HCT116 (cell line): Measurements from ENCODE around the gene PANK1. TPM values are rescaled to one million over a fixed set of nuclear protein-coding genes. Genes with fewer than 3 reads are reported as not detected.

Experiments used
- ATAC-seq: fragments of 200-7000 bp; cut with Tn5 transposase; 2 replicates; pipeline ENCODE4 v1.9.1; 2020; ENCODE audit warnings: mild to moderate bottlenecking, moderate library complexity
- BruUV-seq: library from RNA; stranded (reverse); fragments of 400-500 nt; replicated peaks from 2 replicates; lab custom pipeline; 2021; lab: Mats Ljungman, UMichigan
- CTCF ChIA-PET: fragments of 300-600 bp; sonication (Branson Sonifier 250); formaldehyde crosslinking; loops from one replicate; lab custom pipeline; 2021; ENCODE audit warnings: antibody characterized with exemption; lab: Charles Lee
- POLR2A ChIA-PET: fragments of 300-600, 350-600 bp; sonication (Branson Sonifier 250); formaldehyde crosslinking; loops from one replicate; lab custom pipeline; 2021; ENCODE audit warnings: antibody characterized with exemption; lab: Charles Lee
- RAD21 ChIA-PET, 2 experiments: fragments of 300-600 bp; sonication (Branson Sonifier 250); formaldehyde crosslinking; loops; one replicate each; lab custom pipeline; 2023; ENCODE audit warnings: low total read pairs in 2 of 2; ENCODE audit not compliant: uncharacterized antibody in 2 of 2, unreplicated experiment in 2 of 2, low non-redundant PET in 1 of 2; lab: Charles Lee
- DNase-seq: peaks from one replicate; pipeline ENCODE4 v3.0.0-alpha.2; 2010; ENCODE audit warnings: low read depth, low spot score
- H2AFZ ChIP-seq: fragments of 200-600 bp; shearing (Covaris generic), sonication (generic); 2 replicates; pipeline ENCODE4 v1.6.1; 2017; ENCODE audit warnings: low read depth, mixed run types, mixed read lengths, antibody characterized with exemption, low read length; ENCODE audit not compliant: poor library complexity, severe bottlenecking
- H3K27ac ChIP-seq: 2 replicates; pipeline ENCODE4 v1.5.1; 2012; ENCODE audit warnings: low read depth, low read length
- H3K27me3 ChIP-seq: fragments of 200-600 bp; sonication (generic); 2 replicates; pipeline ENCODE4 v1.6.1; 2016; ENCODE audit warnings: mixed run types, low read length, mixed read lengths; ENCODE audit not compliant: insufficient read depth
- H3K36me3 ChIP-seq, 2 experiments: fragments of 200-500 bp in 1 of 2; fragments of 200-600 bp in 1 of 2; sonication (Bioruptor generic) in 1 of 2; sonication (generic) in 1 of 2; 2 replicates each; pipeline versions ENCODE4 v1.5.1 to v1.6.1; 2014 to 2016; ENCODE audit warnings: low read length in 2 of 2, inconsistent platforms in 1 of 2, mixed read lengths in 1 of 2, mixed run types in 1 of 2; ENCODE audit not compliant: insufficient read depth in 2 of 2, control insufficient read depth in 1 of 2
- H3K4me1 ChIP-seq, 2 experiments: fragments of 200-600 bp in 1 of 2; sonication (generic) in 1 of 2; 2 replicates each; pipeline versions ENCODE4 v1.5.1 to v1.6.1; 2012 to 2017; ENCODE audit warnings: low read length in 2 of 2, inconsistent platforms in 1 of 2, mild to moderate bottlenecking in 1 of 2, mixed read lengths in 1 of 2, mixed run types in 1 of 2, moderate library complexity in 1 of 2; ENCODE audit not compliant: insufficient read depth in 2 of 2, control insufficient read depth in 1 of 2
- H3K4me2 ChIP-seq: fragments of 200-600 bp; sonication (generic); 2 replicates; pipeline ENCODE4 v1.6.1; 2017; ENCODE audit warnings: mixed run types, low read length, mixed read lengths
- H3K4me3 ChIP-seq, 2 experiments: fragments of 200-600 bp in 1 of 2; sonication (generic) in 1 of 2; replicated peaks in 1 of 2; 2 replicates each; pipeline ENCODE4 v1.5.1; 2011 to 2016; ENCODE audit warnings: low read length in 2 of 2, control low read depth in 1 of 2, low read depth in 1 of 2, mild to moderate bottlenecking in 1 of 2, mixed read lengths in 1 of 2, mixed run types in 1 of 2
- H3K79me2 ChIP-seq: fragments of 200-600 bp; sonication (generic); 2 replicates; pipeline ENCODE4 v1.6.1; 2017; ENCODE audit warnings: mild to moderate bottlenecking, mixed run types, low read length, moderate library complexity, mixed read lengths; ENCODE audit not compliant: insufficient read depth
- H3K9ac ChIP-seq: fragments of 200-600 bp; sonication (generic); 2 replicates; pipeline ENCODE4 v1.6.1; 2016; ENCODE audit warnings: low read length, mixed read lengths
- H3K9me2 ChIP-seq: fragments of 200-600 bp; sonication (generic), shearing (Covaris generic); 2 replicates; pipeline ENCODE4 v1.6.1; 2017; ENCODE audit warnings: mixed run types, mild to moderate bottlenecking, moderate library complexity; ENCODE audit not compliant: insufficient read depth
- H3K9me3 ChIP-seq, 2 experiments: fragments of 200-500 bp in 1 of 2; fragments of 200-600 bp in 1 of 2; sonication (Bioruptor generic) in 1 of 2; sonication (generic) in 1 of 2; 2 replicates each; pipeline ENCODE4 v1.6.1; 2014 to 2017; ENCODE audit warnings: low read length in 2 of 2, mixed read lengths in 2 of 2, inconsistent platforms in 1 of 2, low read depth in 1 of 2, mild to moderate bottlenecking in 1 of 2, mixed run types in 1 of 2, moderate library complexity in 1 of 2; ENCODE audit not compliant: control insufficient read depth in 1 of 2, insufficient read depth in 1 of 2
- H4K20me1 ChIP-seq: fragments of 200-600 bp; sonication (generic), shearing (Covaris generic); 2 replicates; pipeline ENCODE4 v1.6.1; 2017; ENCODE audit warnings: mixed run types, mild to moderate bottlenecking, moderate library complexity; ENCODE audit not compliant: insufficient read depth
- ATF3 ChIP-seq: IDR thresholded peaks from 2 replicates; pipeline ENCODE4 v1.6.1; 2012
- CBX3 ChIP-seq: IDR thresholded peaks from 2 replicates; pipeline ENCODE4 v1.6.1; 2012; ENCODE audit warnings: low read depth
- CEBPB ChIP-seq: IDR thresholded peaks from 2 replicates; pipeline ENCODE4 v1.6.1; 2012; ENCODE audit warnings: low read depth
- CTCF ChIP-seq, 3 experiments: fragments of 200-600 bp in 1 of 3; sonication (generic) in 1 of 3; IDR thresholded peaks in 2 of 3; conservative IDR thresholded peaks in 1 of 3; 2 replicates each; pipeline ENCODE4 v1.5.1; 2012 to 2017; ENCODE audit warnings: low read depth in 2 of 3, low read length in 2 of 3, antibody characterized with exemption in 1 of 3, borderline replicate concordance in 1 of 3, control low read depth in 1 of 3, mild to moderate bottlenecking in 1 of 3, mixed read lengths in 1 of 3, mixed run types in 1 of 3, moderate library complexity in 1 of 3; ENCODE audit not compliant: insufficient read depth in 1 of 3
- EGR1 ChIP-seq: IDR thresholded peaks from 2 replicates; pipeline ENCODE4 v1.6.1; 2012; ENCODE audit warnings: low read depth
- ELF1 ChIP-seq: IDR thresholded peaks from 2 replicates; pipeline ENCODE4 v1.6.1; 2012; ENCODE audit warnings: low read depth, borderline replicate concordance
- EZH2phosphoT487 ChIP-seq: fragments of 200-600 bp; IDR thresholded peaks from 2 replicates; pipeline ENCODE4 v1.6.1; 2018; ENCODE audit warnings: antibody characterized with exemption, borderline replicate concordance
- POLR2A ChIP-seq: IDR thresholded peaks from 2 replicates; pipeline ENCODE4 v1.7.0; 2011; ENCODE audit warnings: borderline replicate concordance; ENCODE audit not compliant: insufficient read depth, insufficient read length; ENCODE audit errors: extremely low read depth
- POLR2AphosphoS5 ChIP-seq: IDR thresholded peaks from 2 replicates; pipeline ENCODE4 v1.6.1; 2011; ENCODE audit warnings: mild to moderate bottlenecking, low read depth, low read length, moderate library complexity
- RAD21 ChIP-seq: IDR thresholded peaks from 2 replicates; pipeline ENCODE4 v1.6.1; 2012; ENCODE audit warnings: low read depth, mild to moderate bottlenecking
- SIN3A ChIP-seq: IDR thresholded peaks from 2 replicates; pipeline ENCODE4 v1.6.1; 2012; ENCODE audit warnings: low read depth
- SP1 ChIP-seq: IDR thresholded peaks from 2 replicates; pipeline ENCODE4 v1.6.1; 2012; ENCODE audit warnings: low read depth
- SRF ChIP-seq: IDR thresholded peaks from 2 replicates; pipeline ENCODE4 v1.6.1; 2012; ENCODE audit warnings: low read depth
- YY1 ChIP-seq: IDR thresholded peaks from 2 replicates; pipeline ENCODE4 v1.6.1; 2011; ENCODE audit warnings: low read length, low read depth, moderate library complexity, mild to moderate bottlenecking; ENCODE audit not compliant: insufficient replicate concordance; ENCODE audit errors: extremely low read depth
- ZBTB33 ChIP-seq: IDR thresholded peaks from 2 replicates; pipeline ENCODE4 v1.6.1; 2011; ENCODE audit warnings: mild to moderate bottlenecking, low read length, moderate library complexity; ENCODE audit not compliant: insufficient replicate concordance; ENCODE audit errors: extremely low read depth
- intact Hi-C: fragments of 100-400 bp; cut with micrococcal nuclease; formaldehyde crosslinking; loops from 2 replicates; pipeline ENCODE4 v1.10.0; 2022
- total RNA-seq: library from RNA; stranded (reverse); gene quantifications from one replicate; pipeline ENCODE4 v1.2.1, GENCODE V29; 2021; ENCODE audit not compliant: unreplicated experiment

PANK1 gene
- total RNA-seq, 1 experiment from 2014 or later, result 6.4 TPM

- no peaks in the 10 kb centered on the region for H4K20me1 ChIP-seq
- H2AFZ ChIP-seq, result no peak overlapping the region
- no peak overlapping the region for H3K4me2 ChIP-seq
- DNase-seq (no peak), ATAC-seq (no peak)
- no peak overlapping the region for H3K4me3 ChIP-seq
- CTCF ChIA-PET, result no interaction called here
- no peaks in the 10 kb centered on the region for H3K79me2 ChIP-seq
- H3K27me3 ChIP-seq, result no peaks in the 10 kb centered on the region
- POLR2A ChIA-PET, result interaction anchor here (1.5 kb wide), 1 partner anchor 9 kb away, joined by 5 read pairs; no protein-coding TSS in a partner anchor
- intact Hi-C loops, result no loop called here
- RAD21 ChIA-PET, result no interaction called here
- H3K4me1 ChIP-seq, result peaks cover 0 to 7% of the 10 kb centered on the region in 2 experiments; a peak in 1 of 4 replicates
- no peak for TF ChIP-seq EZH2phosphoT487
- no peak for TF ChIP-seq ZBTB33
- TF ChIP-seq SIN3A, result no peak
- TF ChIP-seq POLR2A, result no peak
- TF ChIP-seq RAD21, result no peak
- TF ChIP-seq EGR1, result no peak
- TF ChIP-seq, all 23 proteins: peak for 0
- no TSS peak for BruUV-seq
- H3K9me3 ChIP-seq, result no peaks in the 10 kb centered on the region; a peak in 1 of 4 replicates
- H3K9me2 ChIP-seq, result no peaks in the 10 kb centered on the region
- H3K27ac ChIP-seq, result no peak overlapping the region
- H3K36me3 ChIP-seq, result no peaks in the 10 kb centered on the region
- H3K9ac ChIP-seq, result no peak overlapping the region
These were observed 7.8 kb upstream of the PANK1 start for GRCh38 chr10:89652806-89653370.

GRCh38 chr10:89651916-89652573, 7.0 kb upstream of the PANK1 start:
- Histone ChIP-seq H3K27me3 (no peaks in the 10 kb centered on the region), H3K36me3 (no peaks in the 10 kb centered on the region), H4K20me1 (no peaks in the 10 kb centered on the region), H3K4me1 (peaks cover 0 to 7% of the 10 kb centered on the region in 2 experiments; a peak in 1 of 4 replicates), H3K4me2 (no peak overlapping the region), H3K27ac (no peak overlapping the region), H2AFZ (no peak overlapping the region), H3K9me3 (no peaks in the 10 kb centered on the region; a peak in 1 of 4 replicates), H3K79me2 (no peaks in the 10 kb centered on the region), H3K9ac (no peak overlapping the region), H3K4me3 (no peak overlapping the region), H3K9me2 (no peaks in the 10 kb centered on the region)
- RAD21 ChIA-PET, result no interaction called here
- no peak for ATAC-seq
- CTCF ChIA-PET, result no interaction called here
- POLR2A ChIA-PET, result no interaction called here
- DNase-seq, result no peak
- no TSS peak for BruUV-seq
- intact Hi-C loops, result no loop called here
- TF ChIP-seq POLR2AphosphoS5 (no peak), EZH2phosphoT487 (no peak), SP1 (no peak), CTCF (IDR thresholded peaks at IDR 0.05 in 2 of 3, conservative IDR thresholded peaks at IDR 0.05 in 1 of 3; ENCODE audit: borderline replicate concordance in 1 of 3, insufficient read depth in 1 of 3, low read depth in 2 of 3, low read length in 2 of 3) (no peak), CBX3 (no peak), ATF3 (no peak), RAD21 (no peak), SRF (no peak), SIN3A (no peak), CEBPB (no peak), YY1 (no peak), ELF1 (no peak)
